IMR-90 (cell line): ENCODE data around the gene PTCSC3. TPM values are rescaled to one million over a fixed set of nuclear protein-coding genes. Genes with fewer than 3 reads are reported as not detected.

Experiments
- ATAC-seq: fragments of 200-7000 bp; cut with Tn5 transposase; 2 replicates; pipeline ENCODE4 v1.9.1; 2020; ENCODE audit warnings: low read depth, mild to moderate bottlenecking, moderate library complexity
- BruUV-seq: library from RNA; stranded (reverse); fragments of 400-500 nt; replicated peaks from 2 replicates; lab custom pipeline; 2021; lab: Mats Ljungman, UMichigan
- CTCF ChIA-PET: fragments of 300-600 bp; formaldehyde crosslinking; extraction: SDS; loops from one replicate; lab custom pipeline; 2021; ENCODE audit warnings: antibody characterized with exemption; lab: Yijun Ruan, JAX
- POLR2A ChIA-PET: fragments of 300-600 bp; sonication (Branson Sonifier 250); formaldehyde crosslinking; loops from one replicate; lab custom pipeline; 2022; ENCODE audit warnings: antibody characterized with exemption; ENCODE audit not compliant: unreplicated experiment; lab: Charles Lee
- DNase-seq: peaks from one replicate; pipeline ENCODE4 v3.0.0; 2013
- H2AFZ ChIP-seq: replicated peaks from 2 replicates; pipeline ENCODE3; 2013; ENCODE audit warnings: low read length, mild to moderate bottlenecking; ENCODE audit not compliant: poor library complexity
- H2AK5ac ChIP-seq: 2 replicates; pipeline ENCODE4 v1.6.1; 2013; ENCODE audit warnings: low read depth, low read length, inconsistent platforms
- H2AK9ac ChIP-seq: replicated peaks from 2 replicates; pipeline ENCODE3; 2013; ENCODE audit warnings: mild to moderate bottlenecking, low read depth, low read length, moderate library complexity; ENCODE audit not compliant: poor library complexity
- H2BK120ac ChIP-seq: 2 replicates; pipeline ENCODE4 v1.6.1; 2013; ENCODE audit warnings: low read depth, low read length, inconsistent platforms
- H2BK15ac ChIP-seq: 3 replicates; pipeline ENCODE4 v1.6.1; 2013; ENCODE audit warnings: low read depth, low read length, inconsistent platforms
- H2BK20ac ChIP-seq: 2 replicates; pipeline ENCODE4 v1.6.1; 2013; ENCODE audit warnings: low read depth, mild to moderate bottlenecking, inconsistent platforms, low read length, moderate library complexity
- H2BK5ac ChIP-seq: 2 replicates; pipeline ENCODE4 v1.6.1; 2013; ENCODE audit warnings: mild to moderate bottlenecking, low read depth, low read length, inconsistent platforms; ENCODE audit not compliant: poor library complexity, severe bottlenecking
- H3K14ac ChIP-seq: replicated peaks from 2 replicates; pipeline ENCODE4 v1.6.1; 2013; ENCODE audit warnings: low read depth, low read length, inconsistent platforms
- H3K18ac ChIP-seq: 2 replicates; pipeline ENCODE4 v1.6.1; 2013; ENCODE audit warnings: low read depth, low read length, control low read depth
- H3K23ac ChIP-seq: 2 replicates; pipeline ENCODE4 v1.6.1; 2013; ENCODE audit warnings: low read depth, low read length, inconsistent platforms
- H3K27ac ChIP-seq: 2 replicates; pipeline ENCODE4 v1.5.1; 2013; ENCODE audit warnings: mild to moderate bottlenecking, control low read depth, low read length; ENCODE audit not compliant: insufficient read depth
- H3K27me3 ChIP-seq: 2 replicates; pipeline ENCODE4 v1.6.1; 2013; ENCODE audit warnings: low read length; ENCODE audit not compliant: control insufficient read depth, insufficient read depth
- H3K36me3 ChIP-seq: 2 replicates; pipeline ENCODE4 v1.6.1; 2013; ENCODE audit warnings: low read length, mixed read lengths; ENCODE audit not compliant: control insufficient read depth, insufficient read depth
- H3K4ac ChIP-seq: 2 replicates; pipeline ENCODE4 v1.6.1; 2013; ENCODE audit warnings: low read depth, low read length, inconsistent platforms
- H3K4me1 ChIP-seq: 2 replicates; pipeline ENCODE4 v1.6.1; 2013; ENCODE audit warnings: low read length, mixed read lengths; ENCODE audit not compliant: control insufficient read depth, insufficient read depth
- H3K4me2 ChIP-seq: 2 replicates; pipeline ENCODE4 v1.6.1; 2013; ENCODE audit warnings: low read depth, mild to moderate bottlenecking, control low read depth, low read length, moderate library complexity
- H3K4me3 ChIP-seq: 2 replicates; pipeline ENCODE4 v1.5.1; 2013; ENCODE audit warnings: low read depth, mild to moderate bottlenecking, control low read depth, low read length, moderate library complexity; ENCODE audit not compliant: insufficient read depth
- H3K56ac ChIP-seq: 2 replicates; pipeline ENCODE4 v1.6.1; 2013; ENCODE audit warnings: low read length, inconsistent platforms; ENCODE audit not compliant: insufficient read depth; ENCODE audit errors: extremely low read depth
- H3K79me1 ChIP-seq, 2 experiments: 2 replicates each; pipeline ENCODE4 v1.6.1; 2013; ENCODE audit warnings: low read length in 2 of 2, inconsistent platforms in 1 of 2, low read depth in 1 of 2
- H3K9ac ChIP-seq: 2 replicates; pipeline ENCODE4 v1.6.1; 2013; ENCODE audit warnings: low read depth, low read length, control low read depth
- H3K9me1 ChIP-seq: 2 replicates; pipeline ENCODE4 v1.6.1; 2013; ENCODE audit warnings: low read length, inconsistent platforms; ENCODE audit not compliant: insufficient read depth
- H3K9me3 ChIP-seq: 2 replicates; pipeline ENCODE4 v1.6.1; 2013; ENCODE audit warnings: low read length; ENCODE audit not compliant: control insufficient read depth, insufficient read depth
- H4K20me1 ChIP-seq: 2 replicates; pipeline ENCODE4 v1.6.1; 2013; ENCODE audit warnings: low read length, inconsistent platforms; ENCODE audit not compliant: insufficient read depth
- H4K5ac ChIP-seq: 2 replicates; pipeline ENCODE4 v1.6.1; 2013; ENCODE audit warnings: mild to moderate bottlenecking, low read depth, low read length, control low read depth
- H4K8ac ChIP-seq, 2 experiments: 2 replicates each; pipeline ENCODE4 v1.6.1; 2013; ENCODE audit warnings: low read depth in 2 of 2, low read length in 2 of 2, control low read depth in 1 of 2, inconsistent platforms in 1 of 2
- H4K91ac ChIP-seq: 2 replicates; pipeline ENCODE4 v1.6.1; 2013; ENCODE audit warnings: low read depth, low read length, inconsistent platforms; ENCODE audit not compliant: insufficient read depth
- BHLHE40 ChIP-seq: fragments of 150-350 bp; IDR thresholded peaks from 2 replicates; pipeline ENCODE4 v1.6.1; 2016; ENCODE audit warnings: mild to moderate bottlenecking, low read depth, low read length
- CEBPB ChIP-seq: IDR thresholded peaks from 2 replicates; pipeline ENCODE4 v1.6.1; 2012; ENCODE audit warnings: low read depth, low read length, improper control_type of control experiment
- CHD1 ChIP-seq: IDR thresholded peaks from 2 replicates; pipeline ENCODE4 v1.6.1; 2012; ENCODE audit warnings: low read depth, low read length, improper control_type of control experiment
- MXI1 ChIP-seq: IDR thresholded peaks from 2 replicates; pipeline ENCODE4 v1.6.1; 2012; ENCODE audit warnings: low read depth, mild to moderate bottlenecking, low read length, moderate library complexity, borderline replicate concordance
- NFE2L2 ChIP-seq: fragments of 150-350 bp; IDR thresholded peaks from 2 replicates; pipeline ENCODE4 v1.6.1; 2016; ENCODE audit warnings: low read depth, mild to moderate bottlenecking, low read length
- POLR2A ChIP-seq: IDR thresholded peaks from 2 replicates; pipeline ENCODE4 v1.6.1; 2012; ENCODE audit warnings: mild to moderate bottlenecking, low read depth, low read length
- RAD21 ChIP-seq: IDR thresholded peaks from 2 replicates; pipeline ENCODE4 v1.6.1; 2012; ENCODE audit warnings: low read length, improper control_type of control experiment
- WGBS, 2 experiments: methylation state at CpG; one replicate each; pipeline versions ENCODE4 v1.1.5 to v1.1.7; 2013; ENCODE audit warnings: missing lambda C conversion rate in 2 of 2; ENCODE audit not compliant: insufficient read length in 1 of 2; ENCODE audit errors: extremely low coverage in 2 of 2; 5-methylcytosine and 5-hydroxymethylcytosine counted together
- dilution Hi-C: fragments of 300-500 bp; cut with HindIII; formaldehyde crosslinking; loops from one replicate; pipeline ENCODE4 v1.14.3; 2018; ENCODE audit warnings: low sequenced_read_pairs; ENCODE audit not compliant: unreplicated experiment
- in situ Hi-C: fragments of 300-500 bp; cut with MboI; formaldehyde crosslinking; loops from 3 replicates; pipeline ENCODE4 v1.14.3; 2019; ENCODE audit warnings: low sequenced_read_pairs, inconsistent platforms, mixed read lengths
- intact Hi-C: fragments of 100-400 bp; cut with micrococcal nuclease; formaldehyde crosslinking; loops from 2 replicates; pipeline ENCODE4 v1.10.0; 2022
- polyA plus RNA-seq, 3 experiments: library from polyadenylated mRNA; depleted of rRNA; stranded (reverse); fragments of >200 nt; gene quantifications; 2 replicates each; pipeline ENCODE4 v1.2.3, GENCODE V29; 2012; ENCODE audit warnings: low replicate concordance in 1 of 3
- total RNA-seq: library from RNA; depleted of rRNA; stranded (reverse); fragments of >200 nt; gene quantifications from 2 replicates; pipeline ENCODE4 v1.2.3, GENCODE V29; 2012
- TF ChIP-seq, protein P1 (sequence below): fragments of 150-350 bp; IDR thresholded peaks from 2 replicates; pipeline ENCODE4 v1.6.1; 2017; ENCODE audit warnings: mild to moderate bottlenecking, antibody characterized with exemption, low read length, low read depth
- TF ChIP-seq, protein P2 (sequence below): fragments of 150-350 bp; IDR thresholded peaks from 2 replicates; pipeline ENCODE4 v1.6.1; 2016; ENCODE audit warnings: low read depth, mild to moderate bottlenecking, low read length, moderate library complexity, borderline replicate concordance

Gene PTCSC3
- total and polyA plus RNA-seq, 2 of the 4 experiments (the other 2 are of a cell fraction), result not detected

DNA sequence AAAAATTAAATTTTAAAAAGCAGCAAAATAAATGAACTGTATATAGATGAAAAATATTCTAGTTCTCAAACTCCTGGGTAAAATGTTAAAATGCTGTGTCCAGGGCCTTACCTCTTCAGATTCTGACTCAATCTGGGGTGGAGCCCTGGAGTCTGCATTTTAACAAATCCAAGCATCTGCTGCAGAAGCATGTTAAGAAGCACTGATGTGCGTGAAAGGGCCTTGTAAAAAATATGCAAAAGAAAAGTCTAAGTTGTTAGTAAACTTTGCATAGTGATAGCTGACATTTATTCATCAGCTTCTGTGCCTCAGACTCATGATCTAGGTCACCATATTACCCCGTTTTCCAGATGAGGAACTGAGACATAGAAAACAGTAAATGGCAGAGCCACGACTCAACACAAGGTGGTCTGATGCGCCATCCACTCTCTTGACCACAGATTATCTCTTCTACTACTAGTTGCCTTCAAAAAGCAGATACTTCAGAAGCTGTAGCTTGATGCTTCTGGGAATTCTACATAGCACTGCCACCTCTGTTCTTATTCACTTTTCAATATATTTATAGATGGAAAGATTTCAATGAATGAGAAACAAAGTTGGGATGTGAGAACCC lies 28.0 kb upstream of the PTCSC3 start:
- BruUV-seq, result no TSS peak
- Histone ChIP-seq H2BK15ac (no peak overlapping the region), H3K56ac (no peak overlapping the region), H2BK20ac (no peak overlapping the region), H3K9me3 (no peaks in the 10 kb centered on the region), H4K5ac (no peak overlapping the region), H3K4me2 (no peak overlapping the region), H2BK120ac (no peak overlapping the region), H3K23ac (no peak overlapping the region), H4K91ac (no peak overlapping the region), H3K4me1 (no peaks in the 10 kb centered on the region), H3K79me1 (no peaks in the 10 kb centered on the region), H3K18ac (no peak overlapping the region), H4K20me1 (no peaks in the 10 kb centered on the region), H3K36me3 (no peaks in the 10 kb centered on the region), H4K8ac (no peak overlapping the region), H3K27me3 (peaks cover 6% of the 10 kb centered on the region; the same call in 1 of the 2 replicates), H3K4ac (no peak overlapping the region), H3K27ac (no peak overlapping the region), H2BK5ac (no peak overlapping the region), H3K9ac (no peak overlapping the region), H3K4me3 (no peak overlapping the region), H2AK9ac (no peak overlapping the region), H2AFZ (no peak overlapping the region), H3K9me1 (no peaks in the 10 kb centered on the region), H3K14ac (no peak overlapping the region), H2AK5ac (no peak overlapping the region)
- dilution Hi-C loops (no loop called here), in situ Hi-C loops (loop anchor here (10.0 kb wide), 1 partner anchor 170 kb away; no protein-coding TSS in a partner anchor), intact Hi-C loops (no loop called here)
- WGBS, 2 experiments, result 83% methylated on average over 1 of the region's 4 CpGs; no CpG with 5 or more reads in 1 of the 2 experiments
- ChIA-PET POLR2A (no interaction called here), CTCF (interaction anchor here (1.3 to 1.6 kb wide), 2 partner anchors 110 to 169 kb away, joined by 3 to 7 read pairs; no protein-coding TSS in a partner anchor)
- DNase-seq (no peak), ATAC-seq (no peak)
- TF ChIP-seq CEBPB (no peak), RAD21 (no peak), MXI1 (no peak), NFE2L2 (no peak), POLR2A (no peak), CHD1 (no peak), BHLHE40 (no peak)
- TF ChIP-seq, protein P1, sequence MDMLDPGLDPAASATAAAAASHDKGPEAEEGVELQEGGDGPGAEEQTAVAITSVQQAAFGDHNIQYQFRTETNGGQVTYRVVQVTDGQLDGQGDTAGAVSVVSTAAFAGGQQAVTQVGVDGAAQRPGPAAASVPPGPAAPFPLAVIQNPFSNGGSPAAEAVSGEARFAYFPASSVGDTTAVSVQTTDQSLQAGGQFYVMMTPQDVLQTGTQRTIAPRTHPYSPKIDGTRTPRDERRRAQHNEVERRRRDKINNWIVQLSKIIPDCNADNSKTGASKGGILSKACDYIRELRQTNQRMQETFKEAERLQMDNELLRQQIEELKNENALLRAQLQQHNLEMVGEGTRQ, result no peak
- TF ChIP-seq, protein P2, sequence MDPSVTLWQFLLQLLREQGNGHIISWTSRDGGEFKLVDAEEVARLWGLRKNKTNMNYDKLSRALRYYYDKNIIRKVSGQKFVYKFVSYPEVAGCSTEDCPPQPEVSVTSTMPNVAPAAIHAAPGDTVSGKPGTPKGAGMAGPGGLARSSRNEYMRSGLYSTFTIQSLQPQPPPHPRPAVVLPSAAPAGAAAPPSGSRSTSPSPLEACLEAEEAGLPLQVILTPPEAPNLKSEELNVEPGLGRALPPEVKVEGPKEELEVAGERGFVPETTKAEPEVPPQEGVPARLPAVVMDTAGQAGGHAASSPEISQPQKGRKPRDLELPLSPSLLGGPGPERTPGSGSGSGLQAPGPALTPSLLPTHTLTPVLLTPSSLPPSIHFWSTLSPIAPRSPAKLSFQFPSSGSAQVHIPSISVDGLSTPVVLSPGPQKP, result no peak
